HG02943 (cell line): ENCODE measurements around the gene LRRC14B.
"Not testable (repeated sequence)": the region's sequence is repeated elsewhere in the genome, so short reads cannot be mapped to it uniquely, and the experiment has no call there.

Experiments used
- ATAC-seq: cut with Tn5 transposase; IDR thresholded peaks from one replicate; pipeline ENCODE4 v1.9.1; 2021; ENCODE audit warnings: mild to moderate bottlenecking, low read depth, moderate library complexity; ENCODE audit not compliant: unreplicated experiment

LRRC14B gene

DNA sequence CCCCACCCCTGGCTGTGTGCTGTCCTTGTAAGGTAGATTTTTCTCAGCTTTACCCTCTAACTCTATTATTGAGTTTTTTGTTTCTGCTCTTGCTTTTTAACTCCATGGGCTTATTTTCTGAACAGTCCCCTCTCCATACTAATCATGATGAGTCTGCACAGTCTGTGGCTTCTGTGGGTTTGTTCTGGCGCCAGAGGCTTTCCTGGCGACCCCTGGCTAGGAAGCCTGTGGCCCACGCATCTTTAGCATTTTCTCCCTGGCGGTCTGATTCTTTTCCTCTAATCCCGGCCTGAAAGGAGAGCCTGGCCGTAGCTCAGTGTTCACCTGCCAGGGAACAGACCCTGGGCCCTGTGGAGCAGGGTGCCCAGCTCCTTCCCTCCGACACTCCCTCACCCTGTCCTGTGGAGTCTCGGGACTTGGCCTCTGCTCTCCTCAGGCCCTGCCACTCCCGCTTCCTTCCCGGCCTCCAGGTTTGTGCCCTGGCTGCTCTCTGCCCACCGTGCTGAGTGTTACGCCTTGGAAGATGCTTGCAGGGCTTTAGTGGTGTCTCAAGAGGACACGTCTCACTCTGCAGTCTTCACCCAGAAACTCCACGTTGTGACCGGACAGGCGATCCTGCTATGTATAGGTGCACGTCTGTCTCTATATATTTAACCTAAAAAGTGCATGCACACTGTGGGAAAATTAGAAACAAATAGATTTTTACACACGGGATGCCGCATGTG, 31.7 kb upstream of the LRRC14B start:
- no peak for ATAC-seq

DNA sequence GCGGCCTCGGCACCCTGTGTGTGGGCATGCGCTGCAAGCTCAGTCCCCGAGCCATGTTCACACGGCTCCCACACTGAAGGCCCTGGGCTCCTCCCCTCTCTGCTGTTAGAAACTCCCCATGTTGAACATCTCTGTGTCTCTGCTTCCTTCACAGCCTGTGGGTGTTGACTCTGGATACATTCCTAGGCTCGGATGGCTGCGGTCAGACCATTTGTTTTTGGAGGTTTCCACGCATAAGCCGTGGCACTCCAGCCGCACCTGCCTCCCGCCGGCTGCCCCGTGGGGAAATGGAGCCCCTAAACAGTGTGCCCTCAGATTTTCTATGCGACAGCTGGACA, 31.2 kb upstream of the LRRC14B start:
- no peak for ATAC-seq

DNA sequence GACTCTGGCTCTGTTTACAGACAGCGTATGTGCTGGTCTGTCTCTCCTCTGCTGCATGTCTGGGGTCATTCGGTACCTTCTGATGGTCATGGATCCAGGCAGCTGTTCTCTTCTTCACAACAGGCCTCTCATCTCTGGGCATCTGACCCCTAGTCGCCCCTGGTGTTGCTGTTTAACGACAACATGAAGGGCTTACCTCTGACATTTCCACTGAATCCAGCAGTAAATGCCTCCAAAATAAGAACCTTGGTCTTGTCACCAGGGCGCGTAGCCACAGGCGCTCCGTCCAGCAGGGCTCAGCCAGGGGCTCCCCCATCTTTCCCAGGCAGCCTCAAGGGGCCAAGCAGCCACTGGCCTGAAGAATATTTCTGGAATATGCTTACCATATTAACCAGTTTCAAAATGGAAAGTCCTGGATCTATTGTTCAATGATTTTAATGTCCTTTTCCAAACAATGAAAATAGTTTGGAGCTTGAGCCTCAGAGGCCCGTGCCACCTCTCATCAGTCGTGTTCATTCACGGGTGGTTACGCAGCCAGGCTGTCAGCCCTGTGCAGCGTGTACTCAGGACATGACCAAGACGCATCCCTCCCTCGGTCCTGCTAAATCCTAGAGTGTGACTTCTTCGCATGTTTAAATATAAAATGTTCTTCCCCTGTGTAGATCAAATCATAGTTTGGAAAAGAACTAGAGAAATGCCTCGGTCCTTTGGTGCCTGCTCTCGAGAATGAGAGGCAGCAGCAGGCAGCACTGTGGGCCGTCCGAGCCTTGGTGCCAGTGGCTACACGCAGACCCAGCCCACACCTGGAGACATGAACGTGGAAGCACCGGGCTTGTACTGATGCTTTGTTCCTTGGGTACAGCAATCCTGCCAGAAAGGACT, 30.1 kb upstream of the LRRC14B start:
- no peak for ATAC-seq

DNA sequence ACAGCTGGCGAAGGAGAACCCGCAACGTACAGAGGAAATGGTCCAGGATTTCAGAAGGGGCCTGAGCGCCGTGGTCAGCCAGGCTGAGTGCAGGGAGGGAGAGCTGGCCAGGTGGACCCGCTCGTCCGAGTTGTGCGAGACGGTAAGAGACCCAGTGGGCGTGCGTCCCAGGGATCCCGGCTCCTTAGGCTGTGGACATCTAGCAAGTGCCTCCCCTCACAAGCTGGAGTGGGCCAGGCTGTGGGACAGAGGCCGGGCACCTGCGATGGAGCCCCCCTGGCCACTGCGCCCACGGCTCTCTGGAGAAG, 29.5 kb upstream of the LRRC14B start:
- no peak for ATAC-seq

DNA sequence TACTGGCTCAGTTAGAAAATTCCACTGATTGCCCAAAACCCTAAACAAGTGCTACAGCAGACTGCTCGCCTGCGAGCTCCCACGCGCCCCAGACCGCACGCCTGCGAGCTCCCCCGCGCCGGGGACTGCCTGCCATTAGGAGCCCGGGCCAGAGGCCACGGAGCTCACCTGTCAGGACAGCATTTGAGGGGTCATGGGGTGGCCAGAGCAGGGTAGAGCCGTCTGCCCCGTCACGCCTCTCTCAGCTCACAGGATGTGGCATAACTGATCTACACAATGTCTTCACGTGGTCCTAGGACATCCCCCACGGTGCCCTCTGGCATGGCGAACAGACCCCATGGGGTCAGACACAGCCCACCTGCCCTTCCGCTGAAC, 29.1 kb upstream of the LRRC14B start:
- ATAC-seq, result no peak

DNA sequence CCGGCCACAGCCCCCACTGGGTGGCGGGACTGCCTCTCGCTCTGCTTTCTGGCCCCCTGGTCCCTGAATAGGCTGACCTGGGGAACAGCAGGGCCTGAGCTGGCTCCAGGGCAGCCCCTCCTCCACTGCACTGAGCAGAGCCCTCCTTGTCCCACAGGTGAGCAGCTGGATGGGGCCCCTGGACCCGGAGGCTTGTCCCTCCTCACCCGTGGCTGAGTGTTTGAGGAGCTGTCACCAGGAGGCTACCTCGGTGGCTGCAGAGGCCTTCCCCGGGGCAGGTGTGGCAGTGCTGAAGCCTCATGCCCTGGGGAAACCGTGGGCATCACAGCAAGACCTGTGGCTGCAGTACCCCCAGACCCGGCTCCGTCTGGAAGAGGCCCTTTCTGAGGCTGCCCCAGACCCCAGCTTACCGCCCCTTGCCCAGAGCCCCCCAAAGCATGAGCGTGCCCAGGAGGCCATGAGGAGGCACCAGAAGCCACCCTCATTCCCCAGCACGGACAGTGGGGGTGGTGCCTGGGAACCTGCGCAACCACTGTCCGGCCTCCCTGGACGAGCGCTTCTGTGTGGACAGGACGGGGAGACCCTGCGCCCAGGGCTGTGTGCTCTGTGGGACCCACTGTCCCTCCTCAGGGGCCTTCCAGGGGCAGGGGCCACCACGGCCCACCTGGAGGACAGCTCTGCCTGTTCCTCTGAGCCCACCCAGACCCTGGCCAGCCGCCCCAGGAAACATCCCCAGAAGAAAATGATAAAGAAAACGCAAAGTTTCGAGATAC, 28.5 kb upstream of the LRRC14B start:
- no peak for ATAC-seq

GRCh38 chr5:163338-163620, 28.0 kb upstream of the LRRC14B start:
- no peak for ATAC-seq

DNA sequence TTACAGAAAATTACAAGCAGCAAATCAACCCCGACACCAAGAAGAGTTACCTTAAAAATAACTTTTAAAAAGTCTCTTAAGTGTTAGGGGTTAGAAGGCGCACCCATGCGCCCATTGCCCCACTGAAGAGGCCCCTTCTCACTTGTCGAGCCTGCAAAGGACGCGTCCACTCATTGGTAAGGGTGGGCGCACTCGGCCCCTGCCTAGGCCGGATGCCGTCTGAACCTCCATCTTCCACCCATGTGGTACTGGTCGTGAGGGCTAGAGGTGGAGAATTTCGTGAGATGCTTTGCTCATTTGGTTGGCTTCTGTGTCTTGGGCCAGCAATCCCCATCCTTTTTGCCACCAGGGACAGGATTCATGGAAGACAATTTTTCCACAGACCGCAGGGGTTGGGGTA, 27.5 kb upstream of the LRRC14B start:
- no peak for ATAC-seq

DNA sequence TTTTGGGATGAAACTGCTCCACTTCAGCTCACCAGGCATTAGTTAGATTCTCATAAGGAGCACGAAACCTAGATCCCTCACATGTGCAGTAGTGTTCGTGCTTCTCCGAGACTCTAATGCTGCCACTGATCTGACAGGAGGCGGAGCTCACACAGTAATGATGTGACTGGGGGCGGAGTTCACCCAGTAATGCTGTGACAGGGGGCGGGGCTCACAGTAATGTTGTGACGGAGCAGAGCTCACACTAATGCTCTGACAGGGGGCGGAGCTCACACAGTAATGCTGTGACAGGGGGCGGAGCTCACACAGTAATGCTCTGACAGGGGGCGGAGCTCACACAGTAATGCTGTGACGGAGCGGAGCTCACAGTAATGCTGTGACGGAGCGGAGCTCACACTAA, 27.1 kb upstream of the LRRC14B start:
- no peak for ATAC-seq

DNA sequence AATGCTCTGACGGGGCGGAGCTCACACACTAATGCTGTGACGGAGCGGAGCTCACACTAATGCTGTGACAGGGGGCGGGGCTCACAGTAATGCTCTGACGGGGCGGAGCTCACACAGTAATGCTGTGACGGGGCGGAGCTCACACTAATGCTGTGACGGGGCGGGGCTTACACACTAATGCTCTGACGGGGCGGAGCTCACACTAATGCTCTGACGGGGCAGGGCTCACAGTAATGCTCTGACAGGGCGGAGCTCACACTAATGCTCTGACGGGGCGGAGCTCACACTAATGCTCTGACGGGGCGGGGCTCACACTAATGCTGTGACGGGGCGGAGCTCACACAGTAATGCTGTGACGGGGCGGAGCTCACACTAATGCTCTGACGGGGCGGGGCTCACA, 26.5 kb upstream of the LRRC14B start:
- not testable (repeated sequence) for ATAC-seq

DNA sequence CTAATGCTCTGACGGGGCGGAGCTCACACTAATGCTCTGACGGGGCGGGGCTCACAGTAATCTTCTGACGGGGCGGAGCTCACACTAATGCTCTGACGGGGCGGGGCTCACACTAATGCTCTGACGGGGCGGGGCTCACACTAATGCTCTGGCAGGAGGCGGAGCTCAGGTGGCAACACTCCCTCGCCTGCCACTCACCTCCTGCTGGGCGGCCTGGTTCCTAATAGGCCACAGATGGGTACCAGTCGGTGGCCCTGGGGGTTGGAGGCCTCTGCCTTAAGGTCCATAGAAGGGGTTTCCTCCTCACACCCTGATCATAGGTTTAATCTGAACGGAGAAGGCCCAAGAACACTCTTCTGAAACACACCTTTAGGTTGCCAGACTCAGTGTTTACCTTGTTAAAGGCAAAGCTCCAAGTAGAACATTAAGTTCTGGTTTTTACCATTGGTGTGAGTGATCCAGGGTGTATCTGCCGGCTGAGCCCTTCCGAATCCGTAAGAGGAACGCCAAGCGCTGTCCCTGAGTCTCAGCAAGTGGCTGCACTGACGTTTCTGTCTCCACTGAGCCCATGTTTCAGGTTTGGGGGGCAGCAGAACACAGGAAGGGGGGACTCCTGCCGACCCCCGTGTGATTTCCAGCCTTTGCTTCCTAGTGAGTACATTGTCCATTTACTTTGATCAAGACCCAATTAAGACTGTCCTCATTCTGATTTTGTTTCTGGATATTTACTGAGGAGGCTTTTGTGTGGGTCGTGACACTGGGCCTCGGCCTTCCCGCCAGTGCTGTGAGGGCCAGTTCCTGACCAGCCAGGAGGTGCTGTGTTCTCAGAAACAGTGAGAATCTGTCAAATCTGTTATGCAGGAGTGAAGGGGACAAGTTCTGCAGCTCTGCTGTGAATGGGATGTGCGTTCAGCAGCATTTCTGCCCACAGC, 24.6 kb upstream of the LRRC14B start:
- no peak for ATAC-seq

DNA sequence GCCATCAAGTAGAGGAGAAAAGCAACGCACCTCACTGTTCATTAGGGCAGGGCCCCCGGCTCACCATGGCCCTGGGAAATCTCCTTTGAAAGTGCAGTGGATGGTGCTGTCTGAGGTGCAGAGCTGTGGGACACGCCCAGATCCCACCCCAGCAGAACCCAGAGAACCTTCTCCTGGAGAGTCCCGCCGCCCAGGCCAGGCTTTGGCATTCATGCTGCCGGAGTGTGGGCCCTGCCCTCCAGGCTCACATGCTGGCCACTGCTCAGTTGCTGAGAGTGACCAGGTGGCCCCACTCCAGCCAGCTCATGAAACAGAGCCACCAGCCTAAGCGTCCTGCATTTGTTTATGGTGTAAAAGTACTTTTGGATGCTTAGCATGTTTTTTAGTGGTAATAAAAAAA, 23.8 kb upstream of the LRRC14B start:
- ATAC-seq, result no peak

DNA sequence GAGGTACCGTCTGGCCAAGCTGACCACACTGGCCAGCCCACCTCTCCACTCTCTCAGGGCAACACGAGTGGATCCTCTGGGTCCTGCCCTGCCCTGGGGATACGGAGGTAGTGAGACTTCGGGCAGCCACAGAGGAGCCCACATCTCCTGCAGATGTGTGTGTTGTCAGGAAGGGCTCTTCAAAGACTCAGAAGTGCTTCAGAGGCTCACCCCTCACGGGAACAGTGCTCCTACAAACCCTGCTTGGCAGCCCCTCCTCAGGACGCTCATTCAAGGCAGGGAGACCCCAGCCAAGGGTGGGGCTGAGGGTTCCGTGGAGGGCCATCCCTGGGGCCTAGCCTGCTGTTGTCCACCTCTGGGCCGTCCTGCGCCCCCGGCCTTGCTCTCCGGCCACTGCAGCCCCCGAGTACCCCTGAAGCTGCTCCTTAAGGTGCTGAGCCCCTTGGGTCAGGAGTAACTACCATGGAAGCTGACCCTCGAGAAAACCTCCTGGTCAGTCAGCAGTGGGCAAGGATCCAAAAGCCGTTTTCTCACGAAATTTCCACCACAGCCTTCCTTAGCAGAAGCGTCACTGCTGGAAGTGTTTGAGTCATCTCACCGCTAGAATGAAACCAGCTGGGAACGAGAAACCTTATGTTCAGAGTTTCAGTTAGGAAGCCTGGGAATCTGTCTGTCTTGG, 23.2 kb upstream of the LRRC14B start:
- ATAC-seq, result no peak

DNA sequence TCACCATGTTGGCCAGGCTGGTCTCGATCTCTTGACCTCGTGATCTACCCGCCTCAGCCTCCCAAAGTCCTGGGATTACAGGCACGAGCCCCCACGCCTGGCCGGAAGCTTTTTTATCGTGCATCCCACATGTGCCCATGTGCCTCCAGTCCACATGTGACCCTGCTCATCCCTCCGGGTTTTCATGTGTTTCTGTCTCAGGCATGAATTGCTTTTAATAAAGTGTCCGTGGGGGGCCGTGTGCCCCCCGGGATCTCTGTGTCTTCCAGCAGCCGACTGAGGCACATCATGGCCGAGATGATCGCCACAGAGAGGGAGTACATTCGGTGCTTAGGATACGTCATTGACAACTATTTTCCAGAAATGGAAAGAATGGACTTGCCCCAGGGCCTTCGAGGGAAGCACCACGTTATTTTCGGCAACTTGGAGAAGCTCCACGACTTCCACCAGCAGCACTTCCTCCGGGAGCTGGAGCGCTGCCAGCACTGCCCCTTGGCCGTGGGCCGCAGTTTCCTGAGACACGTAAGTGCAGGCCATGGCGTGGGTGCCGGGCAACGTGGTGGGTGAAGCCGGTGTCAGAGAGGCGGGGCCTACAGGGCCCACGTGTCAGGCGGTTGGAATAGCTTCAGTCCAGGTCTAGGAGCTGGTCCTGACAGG, 22.1 kb upstream of the LRRC14B start:
- no peak for ATAC-seq

DNA sequence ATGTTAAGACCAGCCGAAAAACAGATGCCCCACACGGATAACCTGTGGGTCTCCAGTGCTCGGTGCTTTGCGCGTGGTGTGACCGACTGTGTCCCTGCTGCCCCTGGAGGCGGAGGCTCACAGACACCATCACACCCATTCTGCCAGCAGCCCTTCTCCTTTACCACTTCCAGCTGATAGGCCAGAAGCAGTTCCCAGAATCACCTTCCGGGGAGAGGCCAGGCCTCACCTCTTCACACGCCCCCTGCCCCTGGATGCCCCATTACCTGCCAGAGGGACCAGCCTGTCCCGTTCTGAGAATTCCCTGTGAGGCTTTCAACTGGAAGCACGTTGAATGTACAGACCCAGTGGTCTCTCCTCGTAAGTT, 21.6 kb upstream of the LRRC14B start:
- ATAC-seq, result no peak

DNA sequence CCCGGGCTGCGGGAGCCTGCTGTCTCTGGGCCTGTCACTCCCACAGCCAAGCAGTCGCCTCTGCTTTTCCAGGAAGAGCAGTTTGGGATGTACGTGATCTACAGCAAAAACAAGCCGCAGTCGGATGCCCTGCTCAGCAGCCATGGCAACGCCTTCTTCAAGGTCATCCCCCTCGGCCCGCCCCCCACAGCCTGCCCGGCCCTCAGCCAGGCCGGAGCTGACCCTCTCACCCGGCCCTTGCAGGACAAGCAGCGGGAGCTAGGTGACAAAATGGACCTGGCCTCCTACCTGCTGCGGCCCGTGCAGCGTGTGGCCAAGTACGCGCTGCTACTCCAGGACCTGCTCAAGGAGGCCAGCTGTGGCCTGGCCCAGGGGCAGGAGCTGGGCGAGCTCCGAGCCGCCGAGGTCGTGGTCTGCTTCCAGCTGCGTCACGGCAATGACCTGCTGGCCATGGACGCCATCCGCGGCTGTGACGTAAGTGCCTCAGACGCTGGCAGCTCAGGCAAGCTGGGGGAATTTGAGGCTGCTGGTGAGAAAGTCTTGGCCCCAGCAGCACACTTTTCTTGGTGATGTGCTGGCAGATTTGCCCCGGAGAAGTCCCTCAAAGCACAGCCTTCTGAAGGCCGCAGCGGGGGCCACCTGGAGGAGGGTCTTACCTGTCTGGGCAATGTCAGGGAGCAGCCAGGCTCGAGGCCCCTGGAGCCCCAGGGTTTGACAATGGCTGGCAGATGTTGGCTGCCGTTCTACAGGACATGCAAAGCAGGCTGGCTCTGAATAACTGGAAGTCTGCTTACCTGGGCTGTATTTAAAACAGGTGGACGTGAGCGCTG, 20.1 kb upstream of the LRRC14B start:
- ATAC-seq, result no peak

DNA sequence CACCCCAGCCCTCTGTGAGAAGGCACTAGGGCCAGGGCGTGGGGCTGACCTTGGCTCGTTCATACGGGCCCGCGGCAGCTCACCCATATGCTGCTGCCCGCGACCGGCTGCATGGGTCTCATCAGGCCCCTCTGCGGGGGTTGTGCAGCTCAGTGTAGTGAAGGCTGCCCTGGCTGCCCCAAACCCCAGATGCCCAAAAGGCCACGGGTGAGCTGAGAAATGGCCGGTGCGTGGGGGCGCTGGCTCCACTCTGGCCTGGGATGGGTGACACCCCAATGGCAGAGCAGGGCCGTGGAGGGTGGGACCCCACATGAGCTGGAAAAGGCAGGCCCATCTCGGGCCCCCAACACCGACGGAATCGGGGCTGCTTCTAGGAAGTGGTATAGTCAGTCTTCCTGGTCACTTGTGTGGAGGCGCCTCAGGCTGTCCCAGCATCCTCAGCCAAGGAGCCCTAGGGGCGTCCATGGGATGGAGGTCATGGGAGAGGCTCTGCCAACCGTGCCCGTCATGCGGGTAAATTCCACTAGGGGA, 19.4 kb upstream of the LRRC14B start:
- ATAC-seq, result no peak

DNA sequence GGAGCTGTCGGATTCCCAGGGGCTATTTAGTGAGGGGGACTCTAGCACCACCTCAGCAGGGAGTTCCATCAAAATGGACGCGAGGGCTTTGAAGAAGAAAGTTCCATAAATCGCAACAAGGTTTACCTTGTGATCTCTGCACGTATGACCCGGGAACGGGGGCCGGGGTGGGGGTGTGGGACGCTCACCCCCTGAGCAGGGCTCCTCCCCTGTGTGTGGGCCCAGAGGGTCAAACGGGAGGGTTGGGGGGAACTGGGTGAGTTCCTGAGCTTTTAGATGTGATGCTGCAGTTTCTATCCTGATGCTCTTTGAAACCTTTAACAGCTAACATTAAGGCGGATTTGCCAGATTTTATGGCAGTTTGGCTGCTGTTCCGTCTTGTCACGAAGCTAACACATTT, 18.9 kb upstream of the LRRC14B start:
- ATAC-seq, result no peak

DNA sequence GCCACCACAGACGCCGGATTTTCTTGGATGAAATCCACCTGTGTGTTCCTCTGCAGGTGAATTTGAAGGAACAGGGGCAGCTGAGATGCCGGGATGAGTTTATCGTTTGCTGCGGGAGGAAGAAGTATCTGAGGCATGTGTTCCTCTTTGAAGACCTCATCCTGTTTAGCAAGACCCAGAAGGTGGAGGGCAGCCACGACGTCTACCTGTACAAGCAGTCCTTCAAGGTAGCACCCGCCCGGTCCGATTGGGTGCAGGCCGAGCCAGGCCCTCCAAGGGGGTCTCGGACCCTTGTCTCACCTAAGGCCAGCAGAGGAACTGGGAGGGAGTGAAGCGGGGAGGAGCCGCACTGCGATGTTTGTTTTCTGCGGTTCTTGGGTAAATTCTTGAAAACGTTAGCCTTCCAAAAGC, 18.4 kb upstream of the LRRC14B start:
- no peak for ATAC-seq
